ENCODE data around the gene CACNA2D2.

CACNA2D2 gene

GRCh38 chr3:50372349-50372748 lies 131.1 kb downstream of the CACNA2D2 start:
- no peak for DNase-seq (ENCODE audit: low read depth)
- no peak overlapping the region for H3K4me3 ChIP-seq (ENCODE audit: low read length)
- no peak for TF ChIP-seq CTCF (conservative IDR thresholded peaks at IDR 0.05; ENCODE audit: low read length)

DNA sequence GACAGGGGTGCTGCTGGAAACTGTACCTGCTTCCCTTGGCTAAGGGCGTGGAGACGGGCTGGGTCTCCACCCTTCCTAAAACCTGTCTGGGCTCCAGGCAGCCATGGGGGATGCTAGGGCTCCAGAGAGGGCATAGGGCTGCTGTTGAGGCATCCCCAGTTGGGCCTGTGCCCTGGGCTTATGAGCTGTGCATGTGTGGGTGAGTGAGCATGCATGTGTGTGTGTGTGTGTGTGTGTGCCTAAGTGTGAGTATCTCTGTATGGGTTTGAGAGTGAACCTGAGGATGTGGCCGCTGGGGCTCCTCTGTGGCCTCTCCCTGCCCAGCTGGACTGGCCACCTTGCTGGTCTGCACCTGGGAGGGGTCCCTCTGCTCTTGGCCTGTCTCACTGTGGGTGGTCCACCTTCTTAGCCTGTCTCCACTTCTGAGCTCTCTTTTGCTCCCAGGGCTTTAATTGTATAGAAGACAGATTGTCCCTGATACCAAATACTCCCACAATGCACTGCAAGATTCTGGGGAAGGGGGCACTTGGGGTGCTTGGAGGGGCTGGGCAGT lies 132.2 kb downstream of the CACNA2D2 start:
- no peak overlapping the region for H3K4me3 ChIP-seq (ENCODE audit: low read length)
- DNase-seq (ENCODE audit: low read depth), result peak; percentile 38
- no peak for TF ChIP-seq CTCF (conservative IDR thresholded peaks at IDR 0.05; ENCODE audit: low read length)

GRCh38 chr3:50370594-50370993 lies 132.8 kb downstream of the CACNA2D2 start:
- no peak for TF ChIP-seq CTCF (conservative IDR thresholded peaks at IDR 0.05; ENCODE audit: low read length)
- no peak for DNase-seq (ENCODE audit: low read depth)
- no peak overlapping the region for H3K4me3 ChIP-seq (ENCODE audit: low read length)

GRCh38 chr3:50369012-50369670 lies 134.3 kb downstream of the CACNA2D2 start:
- TF ChIP-seq CTCF (conservative IDR thresholded peaks at IDR 0.05; ENCODE audit: low read length), result no peak
- DNase-seq (ENCODE audit: low read depth), result no peak

DNA sequence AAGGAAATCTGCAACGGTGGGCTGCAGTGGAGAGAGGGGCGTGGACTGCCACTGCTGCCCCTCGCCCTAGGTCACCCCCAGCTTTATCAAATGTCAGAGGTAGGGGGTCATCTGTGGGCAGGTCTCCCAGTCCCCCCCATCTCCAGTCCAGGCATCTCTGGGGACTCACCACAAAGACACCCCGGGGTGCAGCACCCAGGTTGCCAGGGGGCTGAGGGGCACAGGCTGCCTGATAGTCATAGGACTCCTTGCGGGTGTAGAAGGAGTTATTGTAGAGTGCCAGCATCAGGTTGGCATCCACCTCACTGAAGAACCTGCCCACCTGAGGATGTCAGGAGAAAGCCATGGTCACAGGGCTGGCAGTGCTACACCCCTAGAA lies 137.6 kb downstream of the CACNA2D2 start:
- DNase-seq (ENCODE audit: low read depth), result no peak
- no peak overlapping the region for H3K4me3 ChIP-seq (ENCODE audit: low read length)
- no peak for TF ChIP-seq CTCF (conservative IDR thresholded peaks at IDR 0.05; ENCODE audit: low read length)

More at GRCh38 chr3:50369012-50369670, 134.3 kb downstream of the CACNA2D2 start:
- no peak overlapping the region for H3K4me3 ChIP-seq (ENCODE audit: low read length)

DNA sequence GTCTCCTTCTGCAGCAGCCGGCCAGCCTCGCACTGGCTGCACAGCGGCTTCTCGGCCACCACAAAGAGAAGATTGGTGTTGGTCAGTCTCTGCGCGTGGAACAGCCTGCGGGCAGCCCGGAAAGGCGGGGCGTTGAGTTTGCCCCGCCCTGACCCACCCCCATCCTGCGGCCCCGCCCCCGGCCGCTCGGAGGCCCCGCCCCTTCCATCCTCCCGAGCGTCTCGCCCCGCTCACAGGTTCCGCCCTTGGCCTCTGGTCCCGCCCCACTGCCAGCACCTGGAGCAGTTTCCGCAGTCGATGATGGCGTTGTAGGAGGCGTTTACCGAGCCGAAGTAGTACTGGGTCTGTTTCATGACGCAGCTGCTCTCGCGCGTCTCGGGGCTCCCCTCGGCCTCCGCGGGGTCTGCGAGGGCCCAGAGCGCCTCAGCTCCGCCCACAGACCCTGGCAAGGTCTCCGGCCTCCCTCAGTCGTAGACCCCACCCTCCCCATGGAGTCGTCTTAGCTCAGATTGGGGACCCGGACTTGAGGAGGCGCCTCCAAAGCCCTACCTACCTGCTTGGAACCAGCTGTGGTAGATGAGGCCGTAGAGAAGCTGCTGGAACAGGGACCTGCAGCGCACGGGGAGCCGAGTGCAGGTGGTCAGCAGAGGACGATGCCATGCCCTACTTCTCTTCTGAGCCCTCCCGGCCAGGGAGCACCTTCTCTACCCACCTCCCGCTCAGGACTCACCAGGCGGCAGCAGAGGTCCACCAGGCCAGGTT lies 138.2 kb downstream of the CACNA2D2 start:
- peak; percentile 45 for DNase-seq (ENCODE audit: low read depth)
- H3K4me3 ChIP-seq (ENCODE audit: low read length), result peak overlapping the region; percentile 56
- no peak for TF ChIP-seq CTCF (conservative IDR thresholded peaks at IDR 0.05; ENCODE audit: low read length)

Measured in AG10803 (cell line).